Type B pancreatic cell (in vitro differentiated cells): Measurements from ENCODE around the gene SLC34A3. TPM values are rescaled to one million over a fixed set of nuclear protein-coding genes. Genes with fewer than 3 reads are reported as not detected.
A peak's percentile ranks its signal among the peaks of the same experiment; 100 is the strongest.

Source experiments
- DNase-seq: peaks from one replicate; pipeline ENCODE4 v3.0.0; 2021; ENCODE audit warnings: mixed read lengths; ENCODE audit not compliant: unreplicated experiment; ENCODE audit errors: extremely low spot score
- H3K27ac Mint-ChIP-seq: 2 replicates; pipeline ENCODE4 v1.8.0; 2021; ENCODE audit warnings: mild to moderate bottlenecking, mixed read lengths
- H3K27me3 Mint-ChIP-seq: 2 replicates; pipeline ENCODE4 v1.8.0; 2021; ENCODE audit warnings: mixed read lengths
- H3K36me3 Mint-ChIP-seq: 2 replicates; pipeline ENCODE4 v1.8.0; 2021; ENCODE audit warnings: mixed read lengths
- H3K4me1 Mint-ChIP-seq: one replicate; pipeline ENCODE4 v1.8.0; 2021; ENCODE audit warnings: mixed read lengths; ENCODE audit not compliant: unreplicated experiment
- H3K4me3 Mint-ChIP-seq: 2 replicates; pipeline ENCODE4 v1.8.0; 2021; ENCODE audit warnings: mild to moderate bottlenecking, mixed read lengths
- H3K9me3 Mint-ChIP-seq: 2 replicates; pipeline ENCODE4 v1.8.0; 2021; ENCODE audit warnings: mixed read lengths
- CTCF ChIP-seq: fragments of 200-600 bp; sonication (generic); conservative IDR thresholded peaks from 2 replicates; pipeline ENCODE4 v1.5.0; 2021; ENCODE audit warnings: antibody characterized with exemption, mild to moderate bottlenecking
- total RNA-seq: library from RNA; stranded (reverse); gene quantifications from 2 replicates; pipeline ENCODE4 v1.2.1, GENCODE V29; 2021; ENCODE audit warnings: low replicate concordance

The SLC34A3 gene
- total RNA-seq, 1 donor from 2014 or later: 0.41 TPM

GRCh38 chr9:137202966-137203365, 27.7 kb upstream of the SLC34A3 start:
- Mint-ChIP-seq H3K27ac (no peak overlapping the region), H3K9me3 (no peaks in the 10 kb centered on the region), H3K27me3 (no peaks in the 10 kb centered on the region), H3K4me3 (no peak overlapping the region), H3K4me1 (peaks cover 27% of the 10 kb centered on the region), H3K36me3 (peaks cover 6% of the 10 kb centered on the region)
- TF ChIP-seq CTCF: no peak
- DNase-seq: no peak

GRCh38 chr9:137204731-137205125, 26.0 kb upstream of the SLC34A3 start:
- Mint-ChIP-seq H3K36me3 (peaks cover 6% of the 10 kb centered on the region), H3K27ac (peak overlapping the region; percentile 91), H3K4me3 (peak overlapping the region; percentile 94), H3K4me1 (peaks cover 27% of the 10 kb centered on the region), H3K27me3 (no peaks in the 10 kb centered on the region), H3K9me3 (no peaks in the 10 kb centered on the region)
- DNase-seq: no peak
- TF ChIP-seq CTCF: no peak

- TF ChIP-seq CTCF: no peak
- H3K4me3 Mint-ChIP-seq: peak within 1 kb of the TSS; percentile 94
- H3K9me3 Mint-ChIP-seq: no peaks in the 10 kb centered on the region
- H3K36me3 Mint-ChIP-seq: peaks cover 6% of the 10 kb centered on the region
- peak; percentile 93 for DNase-seq
- peaks cover 27% of the 10 kb centered on the region for H3K4me1 Mint-ChIP-seq
- peak within 1 kb of the TSS; percentile 91 for H3K27ac Mint-ChIP-seq
- H3K27me3 Mint-ChIP-seq: no peaks in the 10 kb centered on the region
Observed at GRCh38 chr9:137205126-137206069, 25.3 kb upstream of the SLC34A3 start, which contains the start of the genes NDOR1 and TMEM203. TSS of gene NDOR1 (plus strand) at chr9:137205700. CDS start at chr9:137205778, 78 bp downstream. TSS of gene TMEM203 (minus strand) at chr9:137205648. CDS start at chr9:137205414, 234 bp downstream.

- no peak for DNase-seq
- Mint-ChIP-seq H3K4me3 (peak overlapping the region; percentile 94), H3K4me1 (peaks cover 24% of the 10 kb centered on the region), H3K27me3 (no peaks in the 10 kb centered on the region), H3K27ac (peak overlapping the region; percentile 86), H3K36me3 (peaks cover 6% of the 10 kb centered on the region), H3K9me3 (no peaks in the 10 kb centered on the region)
- TF ChIP-seq CTCF: no peak
Observed at GRCh38 chr9:137206602-137207001, 24.1 kb upstream of the SLC34A3 start.

GRCh38 chr9:137211532-137211931, 19.2 kb upstream of the SLC34A3 start:
- H3K9me3 Mint-ChIP-seq: no peaks in the 10 kb centered on the region
- H3K4me1 Mint-ChIP-seq: peaks cover 7% of the 10 kb centered on the region
- H3K27ac Mint-ChIP-seq: no peak overlapping the region

More at GRCh38 chr9:137211532-137211931, 19.2 kb upstream of the SLC34A3 start:
- Mint-ChIP-seq H3K4me3 (no peak overlapping the region), H3K27me3 (no peaks in the 10 kb centered on the region), H3K36me3 (peaks cover 6% of the 10 kb centered on the region)
- DNase-seq: no peak
- no peak for TF ChIP-seq CTCF
